ENCODE measurements around the gene LNPEP.

GRCh38 chr5:96928931-96929708, 6.8 kb upstream of the LNPEP start:
- TF ChIP-seq EZH2 (IDR thresholded peaks at IDR 0.05; ENCODE audit: insufficient read depth, poor library complexity, severe bottlenecking) = no peak
- TF ChIP-seq EZH2phosphoT487 (IDR thresholded peaks at IDR 0.05; ENCODE audit: insufficient read depth, low read depth) = no peak

All from GM23248 (cell line).